Measurements from ENCODE around the gene IDI2.

The IDI2 gene

DNA sequence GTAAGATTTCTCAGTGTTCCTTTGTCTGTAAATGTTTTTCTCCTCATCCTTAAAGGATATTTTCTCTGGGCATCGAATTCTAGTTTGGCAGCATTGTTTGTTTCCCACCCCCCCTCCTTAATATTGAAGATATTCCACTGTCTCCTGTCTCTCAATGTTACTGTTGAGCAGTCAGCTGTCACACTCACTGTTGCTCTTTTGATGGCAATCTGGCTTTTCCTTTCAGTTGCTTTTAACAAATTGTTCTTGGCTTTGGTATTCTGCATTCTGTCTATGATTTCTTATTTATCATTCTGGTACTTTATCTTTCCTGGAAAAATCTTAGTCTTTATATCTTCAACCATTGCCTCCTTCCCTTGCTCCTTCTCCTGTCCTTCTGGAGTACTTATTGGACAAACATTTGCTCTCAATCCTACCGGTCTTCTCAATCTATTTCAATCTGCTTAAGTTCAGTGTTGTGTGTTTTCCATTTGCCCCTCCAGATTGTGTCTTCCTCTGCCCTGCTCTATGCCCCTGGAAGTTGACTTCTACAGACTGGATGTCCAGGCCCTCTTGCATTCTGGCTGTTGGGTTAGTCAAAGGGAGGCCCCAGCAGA, 46.7 kb downstream of the IDI2 start:
- Histone ChIP-seq H2AFZ (ENCODE audit: insufficient read depth, low read length, poor library complexity) (no peak overlapping the region), H3K79me1 (ENCODE audit: low read length) (no peaks in the 10 kb centered on the region), H3K79me2 (ENCODE audit: control insufficient read depth, insufficient read depth, low read length, poor library complexity) (no peaks in the 10 kb centered on the region), H4K12ac (ENCODE audit: low read depth, low read length) (no peak overlapping the region), H3K4me1 (ENCODE audit: control insufficient read depth in 1 of 2, insufficient read depth in 2 of 2, low read length in 2 of 2) (no peaks in the 10 kb centered on the region), H2BK120ac (ENCODE audit: insufficient read depth, low read length, poor library complexity) (no peak overlapping the region), H3K9me3 (ENCODE audit: insufficient read depth, low read depth, low read length) (peaks cover 22% of the 10 kb centered on the region), H2AK5ac (ENCODE audit: low read length) (no peak overlapping the region), H3K14ac (ENCODE audit: low read length) (no peak overlapping the region), H3K27ac (ENCODE audit: low read depth, low read length) (no peak overlapping the region), H3K27me3 (ENCODE audit: insufficient read depth, low read length) (no peaks in the 10 kb centered on the region), H2BK5ac (ENCODE audit: low read depth, low read length, poor library complexity) (no peak overlapping the region), H3K23ac (ENCODE audit: low read length) (no peak overlapping the region), H4K8ac (ENCODE audit: low read depth, low read length) (no peak overlapping the region), H2BK12ac (ENCODE audit: low read length) (no peak overlapping the region), H4K91ac (ENCODE audit: low read depth, low read length) (no peak overlapping the region), H3K4ac (ENCODE audit: low read depth, low read length) (no peak overlapping the region), H3K4me3 (ENCODE audit: low read depth, low read length) (no peak overlapping the region), H3K9ac (ENCODE audit: low read length) (no peak overlapping the region), H3K4me2 (ENCODE audit: low read length) (no peak overlapping the region), H3K36me3 (ENCODE audit: control insufficient read depth in 1 of 2, insufficient read depth in 2 of 2, low read length in 2 of 2) (peaks cover 0 to 6% of the 10 kb centered on the region in 2 experiments), H3K18ac (ENCODE audit: low read length) (no peak overlapping the region)
- WGBS (ENCODE audit: extremely low coverage, insufficient coverage, insufficient read length), result no CpG with 5 or more reads among the region's 2 CpGs
- DNase-seq, result no peak

DNA sequence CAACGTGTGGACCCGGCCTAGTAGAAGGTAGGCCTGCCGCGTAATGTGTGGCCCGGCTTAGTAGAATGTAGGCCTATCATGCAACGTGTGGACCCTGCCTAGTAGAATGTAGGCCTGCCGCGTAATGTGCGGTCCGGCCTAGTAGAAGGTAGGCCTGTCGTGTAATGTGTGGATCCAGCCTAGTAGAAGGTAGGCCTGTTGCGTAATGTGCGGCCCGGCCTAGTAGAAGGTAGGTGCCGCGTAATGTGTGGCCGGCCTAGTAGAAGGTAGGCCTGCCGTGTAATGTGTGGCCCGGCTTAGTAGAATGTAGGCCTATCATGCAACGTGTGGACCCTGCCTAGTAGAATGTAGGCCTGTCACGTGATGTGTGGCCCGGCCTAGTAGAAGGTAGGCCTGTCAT, 49.3 kb downstream of the IDI2 start:
- peaks cover 0 to 6% of the 10 kb centered on the region in 2 experiments for H3K36me3 ChIP-seq (ENCODE audit: control insufficient read depth in 1 of 2, insufficient read depth in 2 of 2, low read length in 2 of 2)
- no peak overlapping the region for H3K14ac ChIP-seq (ENCODE audit: low read length)

DNA sequence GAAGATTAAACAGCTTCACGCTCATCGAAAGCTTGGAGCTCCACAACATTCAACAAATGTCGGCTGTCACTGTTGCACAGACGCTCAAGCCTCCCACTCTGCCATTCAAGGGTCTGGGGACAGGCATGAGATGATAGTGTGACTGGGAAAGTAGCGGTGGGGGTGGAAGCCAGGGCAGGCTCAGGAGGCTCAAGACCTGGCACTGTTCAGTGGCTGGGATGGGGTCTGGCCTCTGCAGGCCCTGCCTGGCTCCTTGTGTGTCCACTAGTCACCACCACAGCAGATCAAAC, 50.9 kb downstream of the IDI2 start:
- Histone ChIP-seq H4K8ac (ENCODE audit: low read depth, low read length) (no peak overlapping the region), H3K36me3 (ENCODE audit: control insufficient read depth in 1 of 2, insufficient read depth in 2 of 2, low read length in 2 of 2) (peaks cover 0 to 3% of the 10 kb centered on the region in 2 experiments), H3K18ac (ENCODE audit: low read length) (no peak overlapping the region), H4K12ac (ENCODE audit: low read depth, low read length) (no peak overlapping the region), H3K27ac (ENCODE audit: low read depth, low read length) (no peak overlapping the region), H2AK5ac (ENCODE audit: low read length) (no peak overlapping the region), H3K79me1 (ENCODE audit: low read length) (no peaks in the 10 kb centered on the region), H3K23ac (ENCODE audit: low read length) (no peak overlapping the region), H3K79me2 (ENCODE audit: control insufficient read depth, insufficient read depth, low read length, poor library complexity) (no peaks in the 10 kb centered on the region), H2BK5ac (ENCODE audit: low read depth, low read length, poor library complexity) (no peak overlapping the region), H3K9ac (ENCODE audit: low read length) (no peak overlapping the region), H3K14ac (ENCODE audit: low read length) (no peak overlapping the region), H3K9me3 (ENCODE audit: insufficient read depth, low read depth, low read length) (peaks cover 17% of the 10 kb centered on the region), H2AFZ (ENCODE audit: insufficient read depth, low read length, poor library complexity) (no peak overlapping the region), H3K4me2 (ENCODE audit: low read length) (no peak overlapping the region), H3K27me3 (ENCODE audit: insufficient read depth, low read length) (no peaks in the 10 kb centered on the region), H3K4me1 (ENCODE audit: control insufficient read depth in 1 of 2, insufficient read depth in 2 of 2, low read length in 2 of 2) (no peaks in the 10 kb centered on the region), H2BK12ac (ENCODE audit: low read length) (no peak overlapping the region), H2BK120ac (ENCODE audit: insufficient read depth, low read length, poor library complexity) (no peak overlapping the region), H4K91ac (ENCODE audit: low read depth, low read length) (no peak overlapping the region), H3K4me3 (ENCODE audit: low read depth, low read length) (no peak overlapping the region), H3K4ac (ENCODE audit: low read depth, low read length) (no peak overlapping the region)
- no peak for DNase-seq
- WGBS (ENCODE audit: extremely low coverage, insufficient coverage, insufficient read length), result no CpG with 5 or more reads among the region's 5 CpGs

More for the DNA sequence above, 49.3 kb downstream of the IDI2 start:
- Histone ChIP-seq H3K27ac (ENCODE audit: low read depth, low read length) (no peak overlapping the region), H3K4me2 (ENCODE audit: low read length) (no peak overlapping the region), H3K9ac (ENCODE audit: low read length) (no peak overlapping the region), H2AK5ac (ENCODE audit: low read length) (no peak overlapping the region), H2BK12ac (ENCODE audit: low read length) (no peak overlapping the region), H3K4me1 (ENCODE audit: control insufficient read depth in 1 of 2, insufficient read depth in 2 of 2, low read length in 2 of 2) (no peaks in the 10 kb centered on the region), H3K27me3 (ENCODE audit: insufficient read depth, low read length) (no peaks in the 10 kb centered on the region), H3K4me3 (ENCODE audit: low read depth, low read length) (peak overlapping the region; percentile 37), H3K18ac (ENCODE audit: low read length) (no peak overlapping the region), H3K9me3 (ENCODE audit: insufficient read depth, low read depth, low read length) (peaks cover 23% of the 10 kb centered on the region), H4K91ac (ENCODE audit: low read depth, low read length) (no peak overlapping the region), H3K79me2 (ENCODE audit: control insufficient read depth, insufficient read depth, low read length, poor library complexity) (no peaks in the 10 kb centered on the region), H3K79me1 (ENCODE audit: low read length) (no peaks in the 10 kb centered on the region), H2BK5ac (ENCODE audit: low read depth, low read length, poor library complexity) (no peak overlapping the region), H2BK120ac (ENCODE audit: insufficient read depth, low read length, poor library complexity) (no peak overlapping the region), H3K23ac (ENCODE audit: low read length) (no peak overlapping the region), H3K4ac (ENCODE audit: low read depth, low read length) (no peak overlapping the region), H2AFZ (ENCODE audit: insufficient read depth, low read length, poor library complexity) (no peak overlapping the region), H4K12ac (ENCODE audit: low read depth, low read length) (no peak overlapping the region), H4K8ac (ENCODE audit: low read depth, low read length) (no peak overlapping the region)
- no CpG with 5 or more reads among the region's 22 CpGs for WGBS (ENCODE audit: extremely low coverage, insufficient coverage, insufficient read length)
- DNase-seq, result no peak

DNA sequence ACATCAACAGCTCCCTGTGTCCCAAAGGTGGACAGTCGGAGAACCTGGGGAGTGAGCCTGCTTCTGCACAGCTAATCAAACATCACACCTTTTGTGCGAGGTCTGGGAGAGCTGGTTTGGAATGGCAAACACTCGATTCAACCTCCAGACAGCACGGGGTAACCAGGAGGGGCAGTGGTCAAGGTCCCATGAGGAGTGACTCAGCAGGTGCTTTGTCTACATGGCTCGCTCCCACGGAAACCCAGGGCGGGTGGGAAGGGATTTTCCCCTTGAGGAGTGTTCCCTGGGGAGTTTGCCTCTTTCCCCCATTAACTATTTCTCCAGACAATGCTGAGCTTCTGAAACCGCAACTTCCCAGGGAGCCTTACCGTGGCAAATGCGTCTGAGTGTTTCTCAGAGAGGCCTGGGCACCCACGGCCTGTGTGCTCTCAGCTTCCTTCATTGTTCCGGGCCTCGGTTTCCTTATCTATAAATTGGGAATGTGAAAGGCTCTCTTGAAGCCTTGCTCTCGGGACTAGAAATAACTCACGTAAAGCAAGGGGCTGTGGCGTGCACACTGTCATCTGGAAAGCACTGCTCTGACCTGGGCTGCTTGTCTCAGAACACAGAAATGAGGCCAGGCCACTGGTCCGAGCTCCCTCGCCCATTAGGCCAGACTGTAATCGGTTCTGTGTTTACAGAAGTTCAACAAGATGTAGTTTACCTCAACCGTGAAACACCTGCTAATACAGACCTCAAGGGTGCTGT, 51.4 kb downstream of the IDI2 start:
- no peak overlapping the region for H4K12ac ChIP-seq (ENCODE audit: low read depth, low read length)
- H3K23ac ChIP-seq (ENCODE audit: low read length), result no peak overlapping the region
- H2BK12ac ChIP-seq (ENCODE audit: low read length), result no peak overlapping the region
- no peak overlapping the region for H4K91ac ChIP-seq (ENCODE audit: low read depth, low read length)
- H3K27ac ChIP-seq (ENCODE audit: low read depth, low read length), result no peak overlapping the region
- H3K18ac ChIP-seq (ENCODE audit: low read length), result no peak overlapping the region
- H3K27me3 ChIP-seq (ENCODE audit: insufficient read depth, low read length), result no peaks in the 10 kb centered on the region
- H3K79me2 ChIP-seq (ENCODE audit: control insufficient read depth, insufficient read depth, low read length, poor library complexity), result no peaks in the 10 kb centered on the region
- no peaks in the 10 kb centered on the region for H3K4me1 ChIP-seq (ENCODE audit: control insufficient read depth in 1 of 2, insufficient read depth in 2 of 2, low read length in 2 of 2)
- no CpG with 5 or more reads among the region's 20 CpGs for WGBS (ENCODE audit: extremely low coverage, insufficient coverage, insufficient read length)
- no peak overlapping the region for H3K9ac ChIP-seq (ENCODE audit: low read length)
- H4K8ac ChIP-seq (ENCODE audit: low read depth, low read length), result no peak overlapping the region
- peaks cover 16% of the 10 kb centered on the region for H3K9me3 ChIP-seq (ENCODE audit: insufficient read depth, low read depth, low read length)
- no peak overlapping the region for H2AFZ ChIP-seq (ENCODE audit: insufficient read depth, low read length, poor library complexity)
- no peak overlapping the region for H3K4ac ChIP-seq (ENCODE audit: low read depth, low read length)
- H3K4me3 ChIP-seq (ENCODE audit: low read depth, low read length), result peak overlapping the region; percentile 33
- DNase-seq, result no peak
- H2BK5ac ChIP-seq (ENCODE audit: low read depth, low read length, poor library complexity), result no peak overlapping the region
- H3K36me3 ChIP-seq (ENCODE audit: control insufficient read depth in 1 of 2, insufficient read depth in 2 of 2, low read length in 2 of 2), result peaks cover 0 to 3% of the 10 kb centered on the region in 2 experiments
- H3K14ac ChIP-seq (ENCODE audit: low read length), result no peak overlapping the region
- H2AK5ac ChIP-seq (ENCODE audit: low read length), result no peak overlapping the region
- no peak overlapping the region for H3K4me2 ChIP-seq (ENCODE audit: low read length)
- no peak overlapping the region for H2BK120ac ChIP-seq (ENCODE audit: insufficient read depth, low read length, poor library complexity)
- H3K79me1 ChIP-seq (ENCODE audit: low read length), result no peaks in the 10 kb centered on the region

All from trophoblast cell (in vitro differentiated cells and primary cell).